Measurements from ENCODE around the gene REEP1.

The REEP1 gene

GRCh38 chr2:86240251-86240650, 97.2 kb downstream of the REEP1 start:
- H3K27ac ChIP-seq = no peak overlapping the region
- no peak for TF ChIP-seq CTCF (conservative IDR thresholded peaks at IDR 0.05)

DNA sequence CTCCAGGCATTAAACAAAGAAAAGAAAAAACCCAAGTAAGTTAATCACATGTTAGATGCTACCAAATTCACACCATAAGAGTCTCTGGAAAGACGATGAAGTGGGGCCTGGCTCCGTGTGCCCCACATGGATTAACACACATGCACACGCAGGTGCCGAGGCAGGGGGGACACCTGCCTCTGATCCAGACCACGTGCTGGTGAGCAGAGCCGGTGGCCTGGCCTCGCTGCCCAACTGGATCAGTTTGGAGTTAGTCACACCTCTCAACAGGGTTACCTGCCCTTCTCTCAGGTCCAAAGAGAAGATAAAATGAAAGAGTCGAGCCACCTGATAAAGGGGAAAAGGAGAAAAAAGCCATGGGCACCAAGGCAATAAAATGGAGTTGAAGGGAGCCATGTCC, 97.7 kb downstream of the REEP1 start:
- H3K27ac ChIP-seq = no peak overlapping the region
- TF ChIP-seq CTCF (conservative IDR thresholded peaks at IDR 0.05) = no peak

- TF ChIP-seq CTCF (conservative IDR thresholded peaks at IDR 0.05) = no peak
- H3K27ac ChIP-seq = no peak overlapping the region
Observed at GRCh38 chr2:86239326-86239725, 98.1 kb downstream of the REEP1 start.

DNA sequence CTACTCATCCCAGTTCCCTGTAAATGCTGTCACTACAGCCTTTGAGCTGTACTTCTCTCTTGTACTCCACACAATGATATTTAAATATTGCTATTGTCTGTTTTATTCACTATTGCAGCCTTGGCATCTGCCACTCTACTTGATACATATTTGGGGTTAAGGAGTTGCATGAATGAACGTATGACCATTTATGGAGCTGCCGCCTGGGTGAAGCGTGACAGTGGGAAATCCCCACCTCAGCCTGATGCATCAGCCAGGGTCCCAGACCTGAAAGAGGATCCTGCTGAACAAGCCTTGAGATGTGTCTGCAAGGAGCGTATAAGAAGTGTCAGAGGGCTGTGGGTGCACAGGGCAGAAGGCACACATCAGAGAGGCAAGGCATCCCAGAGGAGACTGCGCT, 99.1 kb downstream of the REEP1 start:
- H3K27ac ChIP-seq = no peak overlapping the region
- TF ChIP-seq CTCF (conservative IDR thresholded peaks at IDR 0.05) = no peak

DNA sequence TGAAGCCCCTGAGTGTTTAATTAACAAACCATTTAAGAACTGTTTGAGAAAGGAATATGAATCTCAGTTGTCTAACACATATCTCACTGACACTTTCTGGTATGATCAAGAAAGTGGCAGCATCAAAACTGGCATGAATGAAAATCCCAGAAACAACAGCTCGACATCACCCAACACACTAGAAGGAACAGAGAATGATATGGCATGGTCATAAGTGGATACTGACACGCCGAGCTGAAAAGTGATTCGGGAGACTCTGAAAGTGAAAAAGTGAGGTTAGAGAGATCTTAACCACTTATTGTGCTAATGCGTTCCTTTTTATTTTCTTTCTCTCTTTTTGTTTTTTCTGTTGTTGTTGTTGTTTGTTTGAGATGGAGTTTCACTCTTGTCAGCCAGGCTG, 100.3 kb downstream of the REEP1 start:
- no peak for TF ChIP-seq CTCF (conservative IDR thresholded peaks at IDR 0.05)
- H3K27ac ChIP-seq = no peak overlapping the region

- no peak for TF ChIP-seq CTCF (conservative IDR thresholded peaks at IDR 0.05)
- H3K27ac ChIP-seq = no peak overlapping the region
Observed at GRCh38 chr2:86235196-86235980, 102.0 kb downstream of the REEP1 start.

DNA sequence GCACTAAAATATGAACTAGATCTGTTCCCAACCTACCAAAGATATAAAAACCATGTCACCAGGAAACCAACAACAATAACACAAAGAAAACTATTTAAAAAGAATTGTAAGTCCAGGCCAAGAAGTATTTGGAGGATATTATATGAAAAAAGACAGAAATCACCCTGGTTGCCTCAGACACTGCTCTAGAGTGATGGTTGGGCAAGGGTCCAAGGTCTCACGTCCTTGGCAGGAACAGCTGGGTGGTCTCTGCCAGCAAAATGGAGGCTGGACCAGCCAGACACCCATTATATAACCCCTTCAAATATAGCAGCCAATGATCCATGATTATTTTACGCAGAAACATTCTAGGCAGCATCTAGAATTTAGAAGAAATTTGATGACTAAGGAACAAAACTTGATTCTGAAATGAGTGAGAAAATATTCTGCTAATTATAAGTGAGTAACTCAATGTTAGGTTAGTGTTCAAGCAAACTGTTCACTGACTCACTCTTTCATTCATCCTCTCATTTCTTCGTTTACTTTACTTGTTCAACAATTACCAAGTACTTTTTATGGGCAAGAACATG, 102.8 kb downstream of the REEP1 start:
- H3K27ac ChIP-seq = no peak overlapping the region
- no peak for TF ChIP-seq CTCF (conservative IDR thresholded peaks at IDR 0.05)
